DMS53 (cell line): ENCODE results near the gene IGF2BP1.
"Not testable (repeated sequence)": the region's sequence is repeated elsewhere in the genome, so short reads cannot be mapped to it uniquely, and the experiment has no call there.

Experiments used
- DNase-seq: peaks from one replicate; lab custom pipeline; 2025; lab: John Stamatoyannopoulos, UW

Gene IGF2BP1

DNA sequence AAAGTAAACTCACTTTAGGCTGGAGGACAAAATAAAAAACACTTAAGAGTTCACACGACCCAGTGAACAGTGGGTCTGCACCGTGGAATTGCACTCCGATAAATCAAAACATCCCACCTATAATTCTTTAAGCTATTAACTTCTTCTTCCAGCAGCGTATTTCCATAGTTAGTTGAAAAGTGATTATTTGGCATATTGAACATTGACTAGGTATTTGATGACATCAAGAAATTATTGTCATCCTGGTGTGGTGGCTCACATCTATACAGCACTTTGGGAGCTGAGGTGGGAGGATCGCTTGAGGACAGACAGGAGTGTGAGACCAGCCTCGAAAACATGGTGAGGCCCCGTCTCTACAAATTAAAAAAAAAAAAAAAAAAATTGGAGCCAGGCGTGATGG, 23.4 kb downstream of the IGF2BP1 start:
- DNase-seq = no peak

DNA sequence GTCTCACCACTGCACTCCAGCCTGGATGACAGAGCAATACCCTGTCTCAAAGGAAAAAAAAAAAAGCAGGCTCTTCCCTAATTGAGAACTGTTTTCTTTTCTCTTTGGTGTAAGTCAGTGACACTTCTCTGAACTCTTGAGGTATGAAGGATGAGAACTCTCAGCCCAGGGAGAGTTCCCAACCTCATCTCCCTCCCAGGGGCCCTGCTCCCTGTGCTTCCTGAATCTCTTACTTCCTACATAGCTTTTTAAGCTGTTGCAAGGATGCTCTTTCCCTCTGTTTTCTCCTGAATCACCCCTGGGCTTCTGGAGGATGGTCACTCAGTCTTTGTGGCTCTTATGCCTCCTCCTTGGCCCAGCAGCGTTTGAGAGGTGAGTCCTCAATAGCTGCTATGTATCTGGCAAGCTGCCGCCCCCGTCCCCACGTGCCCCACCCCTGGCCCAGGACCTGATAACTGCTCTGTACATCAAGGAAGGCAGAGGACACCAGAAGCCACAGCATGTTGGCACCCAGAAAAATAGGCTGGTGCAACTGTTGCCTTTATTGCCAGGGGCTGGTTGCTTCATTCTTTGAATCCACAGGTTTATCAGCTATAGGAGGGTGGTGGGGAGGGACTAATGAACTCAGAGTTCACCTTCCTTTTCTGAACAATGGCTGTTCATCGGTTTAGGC, 24.0 kb downstream of the IGF2BP1 start:
- DNase-seq = no peak

DNA sequence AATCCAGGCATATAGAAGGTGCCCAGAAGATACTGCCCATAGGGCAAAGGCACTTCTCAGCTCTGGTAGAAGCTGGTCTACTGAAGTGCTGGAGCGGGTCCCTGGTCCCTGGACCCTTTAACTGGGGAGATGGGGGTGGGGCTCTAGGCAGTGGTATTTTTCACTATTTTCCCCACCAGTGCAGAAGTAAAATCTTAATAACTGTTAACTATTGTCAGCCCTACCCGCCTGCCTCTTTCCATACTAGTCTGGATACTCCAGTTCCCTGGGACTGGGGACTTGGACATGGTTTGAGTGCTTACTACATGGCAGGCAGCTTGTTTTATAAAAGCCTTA, 24.6 kb downstream of the IGF2BP1 start:
- DNase-seq = no peak

DNA sequence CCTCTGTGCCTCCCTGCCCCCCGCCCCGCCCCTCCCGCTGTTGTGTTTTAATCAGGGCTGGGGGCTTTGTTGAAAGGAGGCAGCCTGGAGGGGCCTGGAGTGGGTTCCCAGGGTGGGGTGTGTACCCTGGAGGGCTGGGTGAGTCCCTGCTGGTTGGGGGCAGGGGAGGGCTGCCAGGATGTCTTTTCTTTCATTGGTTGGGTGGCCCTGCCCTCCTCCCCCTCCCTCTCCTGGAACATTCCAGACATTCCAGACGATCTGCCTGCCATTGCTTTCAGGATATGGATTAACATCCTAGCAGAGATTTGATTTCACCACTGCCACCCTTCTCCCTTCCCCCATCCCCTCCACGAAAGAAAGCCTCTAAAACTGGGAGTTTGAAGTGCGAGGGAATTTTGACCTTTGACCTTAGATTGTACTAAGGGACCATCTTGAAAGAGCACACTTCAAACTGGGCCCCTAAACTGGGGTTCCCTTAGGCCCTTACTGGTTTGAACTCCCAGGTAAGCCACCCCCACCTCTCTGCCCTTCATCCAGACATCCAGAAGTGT, 25.3 kb downstream of the IGF2BP1 start:
- DNase-seq = no peak

DNA sequence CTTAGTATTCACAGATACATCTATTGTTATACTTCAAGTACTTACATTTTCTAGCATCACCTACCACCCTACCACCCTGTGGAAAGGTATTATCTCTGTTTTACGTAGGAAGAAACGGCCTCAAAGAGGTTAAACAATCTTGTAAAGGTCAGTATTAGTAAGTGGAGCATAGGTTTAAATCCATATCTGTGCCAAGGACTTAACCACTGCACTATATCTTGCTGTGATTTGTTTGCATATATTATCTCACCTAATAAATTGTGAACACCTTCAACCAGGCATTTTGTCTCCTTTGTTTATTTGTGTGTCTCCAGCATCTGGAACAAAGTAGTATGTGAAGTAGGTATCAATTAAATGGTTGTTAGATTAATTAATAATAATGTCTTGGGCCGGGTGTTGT, 27.3 kb downstream of the IGF2BP1 start:
- no peak for DNase-seq

DNA sequence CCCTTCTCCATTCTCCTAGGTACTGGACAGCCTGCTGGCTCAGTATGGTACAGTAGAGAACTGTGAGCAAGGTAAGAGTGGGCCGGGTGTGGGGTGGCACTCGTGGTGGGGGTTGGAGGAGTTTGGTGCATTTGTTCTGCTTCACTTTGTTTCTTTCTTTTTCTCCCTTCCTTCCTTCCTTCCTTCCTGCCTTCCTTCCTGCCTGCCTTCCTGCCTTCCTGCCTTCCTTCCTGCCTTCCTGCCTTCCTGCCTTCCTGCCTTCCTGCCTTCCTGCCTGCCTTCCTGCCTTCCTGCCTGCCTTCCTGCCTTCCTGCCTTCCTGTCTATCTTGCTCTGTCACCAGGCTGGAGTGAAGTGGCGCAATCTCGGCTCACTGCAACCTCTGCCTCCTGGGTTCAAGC, 29.3 kb downstream of the IGF2BP1 start:
- not testable (repeated sequence) for DNase-seq

DNA sequence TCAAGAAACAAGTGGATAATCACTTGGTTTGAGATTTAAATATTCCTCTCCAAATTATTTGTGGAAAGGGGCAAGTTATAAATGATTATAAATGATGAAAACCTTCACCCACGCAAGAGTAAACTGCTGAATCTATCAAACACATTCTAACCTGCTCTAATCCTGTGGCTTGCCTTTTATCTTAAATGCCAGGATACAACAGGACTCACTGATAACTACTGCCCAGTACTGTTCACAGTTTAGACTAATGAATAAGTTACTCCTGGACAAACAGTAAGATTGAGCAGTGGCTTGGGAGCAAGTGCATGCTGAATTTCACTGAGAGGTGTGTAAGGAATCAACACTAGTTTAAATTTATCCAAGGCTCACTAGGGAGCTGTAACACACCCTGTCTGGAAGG, 31.1 kb downstream of the IGF2BP1 start:
- DNase-seq = no peak

DNA sequence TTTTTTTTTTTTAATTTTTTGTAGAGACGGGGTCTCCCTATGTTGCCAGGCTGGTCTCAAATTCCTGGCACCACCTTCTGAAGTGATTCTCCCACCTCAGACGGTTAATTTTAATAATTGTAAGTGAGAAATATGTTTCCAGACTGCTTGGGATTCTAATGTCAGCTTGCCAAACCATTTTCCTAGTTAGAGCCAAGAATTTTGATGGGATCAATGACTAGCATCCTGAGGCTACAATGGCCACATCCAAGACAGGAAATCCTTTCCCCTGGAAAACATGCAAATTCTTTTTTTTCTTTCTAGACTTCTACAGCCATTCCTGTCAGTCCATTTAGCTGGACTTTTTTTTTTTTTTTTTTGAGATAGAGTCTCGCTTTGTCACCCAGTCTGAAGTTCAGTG, 32.6 kb downstream of the IGF2BP1 start:
- no peak for DNase-seq

DNA sequence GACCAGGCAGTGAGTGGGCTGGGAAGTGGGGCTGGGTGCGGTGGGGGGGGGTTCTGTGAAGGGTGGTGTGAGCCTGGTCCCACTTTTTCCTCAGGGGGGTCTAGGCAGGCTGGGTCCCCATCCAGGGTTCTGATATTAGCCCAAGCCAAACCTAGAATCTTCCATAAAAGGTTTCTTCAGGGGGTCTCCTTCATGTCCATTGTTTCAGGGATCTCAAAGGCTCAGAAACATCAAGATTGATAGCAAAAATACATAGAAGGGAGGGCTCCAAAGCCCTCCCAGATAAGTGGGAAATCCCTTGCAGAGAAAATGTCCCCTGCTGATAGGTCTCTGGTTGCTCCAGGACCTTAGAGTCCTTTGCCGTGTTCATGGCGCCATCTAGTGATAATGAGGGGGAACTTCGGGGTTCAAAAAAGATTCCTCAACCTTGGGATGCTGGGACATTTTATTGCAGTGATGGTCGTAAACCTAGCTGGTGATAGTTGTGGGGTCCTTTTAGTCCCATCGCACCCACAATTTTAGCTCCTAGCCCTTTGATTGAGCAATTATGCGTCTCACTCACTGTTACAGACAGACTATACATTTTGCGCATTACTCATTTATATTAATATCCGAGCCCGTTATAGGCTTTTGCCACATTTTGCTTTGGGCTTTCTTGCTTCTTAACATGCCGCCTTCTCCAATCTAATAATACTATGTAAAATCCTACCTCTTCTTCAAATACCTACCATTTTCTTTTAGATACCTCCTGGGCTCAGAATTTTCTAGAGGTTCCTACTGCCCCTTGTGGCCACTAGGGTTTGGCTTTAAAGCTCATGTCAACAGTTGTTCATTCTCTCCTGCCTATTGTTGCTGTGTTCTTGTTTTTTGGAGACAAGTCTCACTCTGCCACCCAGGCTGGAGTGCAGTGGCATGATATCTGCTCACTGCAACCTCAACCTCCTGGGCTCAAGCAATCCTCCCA, 35.1 kb downstream of the IGF2BP1 start:
- peak; percentile 78 for DNase-seq

DNA sequence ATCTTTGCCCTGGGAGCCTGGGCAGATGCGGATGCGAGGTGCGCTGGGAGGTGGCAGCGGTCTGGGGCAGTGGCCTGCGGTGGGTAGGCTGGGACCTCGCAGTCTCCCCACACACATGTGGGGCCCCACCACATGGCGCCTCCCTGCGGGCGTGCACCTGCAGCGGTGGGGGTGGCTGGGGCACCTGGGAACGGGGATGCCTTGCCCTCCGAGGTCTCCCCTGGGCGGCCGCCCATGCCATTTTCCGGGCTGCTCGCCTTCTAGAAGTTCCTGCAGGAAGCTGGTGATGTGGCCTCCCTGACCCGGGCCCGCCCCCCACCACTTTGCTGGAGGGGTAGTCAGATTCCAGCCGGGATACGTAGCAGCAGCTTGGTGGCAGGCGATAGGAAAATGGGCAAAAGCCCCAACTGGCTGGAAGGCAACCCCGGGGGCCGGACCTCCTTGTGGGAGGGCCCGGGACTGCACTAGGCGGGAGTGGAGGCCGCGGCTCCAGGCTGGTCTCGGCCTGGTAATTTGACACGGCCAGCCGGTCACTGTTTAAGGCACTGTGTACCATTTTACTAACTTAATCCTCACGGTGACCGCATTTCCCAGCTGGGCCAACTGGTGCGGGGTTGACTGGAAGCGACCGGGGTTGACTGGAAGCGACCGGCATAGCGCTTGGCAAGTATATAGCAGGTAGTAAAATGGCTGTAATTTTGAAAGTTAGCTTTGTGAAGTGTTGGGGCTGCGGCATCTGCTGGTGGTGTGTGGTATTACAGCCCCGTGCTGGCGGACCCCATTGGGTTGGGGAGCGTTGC, 38.5 kb downstream of the IGF2BP1 start:
- peak; percentile 68 for DNase-seq

DNA sequence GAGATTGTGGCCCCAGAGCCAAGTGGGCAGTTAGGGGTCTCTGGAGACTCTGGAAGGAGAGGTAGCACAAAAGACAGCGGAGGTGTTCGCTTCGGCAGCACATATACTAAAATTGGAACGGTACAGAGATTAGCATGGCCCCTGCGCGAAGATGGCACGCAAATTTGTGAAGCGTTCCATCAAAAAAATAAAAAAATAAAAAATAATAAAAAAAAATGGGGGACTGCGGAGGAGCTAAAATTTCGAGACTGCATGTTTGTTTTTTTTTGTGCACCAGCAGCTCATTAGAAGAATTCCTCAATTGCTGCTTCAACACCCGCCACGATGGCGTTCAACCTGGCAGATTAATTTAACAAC, 39.1 kb downstream of the IGF2BP1 start:
- no peak for DNase-seq

DNA sequence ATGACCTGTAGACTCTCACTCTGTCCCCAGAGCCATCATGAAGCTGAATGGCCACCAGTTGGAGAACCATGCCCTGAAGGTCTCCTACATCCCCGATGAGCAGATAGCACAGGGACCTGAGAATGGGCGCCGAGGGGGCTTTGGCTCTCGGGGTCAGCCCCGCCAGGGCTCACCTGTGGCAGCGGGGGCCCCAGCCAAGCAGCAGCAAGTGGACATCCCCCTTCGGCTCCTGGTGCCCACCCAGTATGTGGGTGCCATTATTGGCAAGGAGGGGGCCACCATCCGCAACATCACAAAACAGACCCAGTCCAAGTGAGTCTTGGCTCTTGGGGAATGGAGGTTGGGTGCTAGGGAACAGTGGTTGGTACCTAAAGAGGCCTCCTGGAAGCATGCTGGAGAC, 41.0 kb downstream of the IGF2BP1 start:
- DNase-seq = no peak

DNA sequence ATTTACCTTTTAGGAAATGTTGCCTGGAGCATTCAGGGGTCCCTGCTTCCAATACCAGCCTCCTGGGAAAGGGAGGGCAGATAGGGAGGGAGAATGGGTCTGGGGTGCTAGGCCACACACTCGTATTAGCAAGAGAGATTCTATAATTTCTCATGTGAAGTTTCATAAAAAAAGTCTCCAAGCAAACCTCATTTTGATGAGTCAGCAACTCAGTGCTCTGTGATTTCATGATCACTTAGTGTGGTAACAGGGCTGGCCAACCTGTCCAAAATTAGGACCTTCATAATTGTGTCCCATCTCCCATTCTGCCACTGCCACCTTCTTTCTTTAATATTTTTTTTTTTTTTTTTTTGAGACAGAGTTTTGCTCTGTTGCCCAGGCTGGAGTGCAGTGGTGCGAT, 41.4 kb downstream of the IGF2BP1 start:
- no peak for DNase-seq

DNA sequence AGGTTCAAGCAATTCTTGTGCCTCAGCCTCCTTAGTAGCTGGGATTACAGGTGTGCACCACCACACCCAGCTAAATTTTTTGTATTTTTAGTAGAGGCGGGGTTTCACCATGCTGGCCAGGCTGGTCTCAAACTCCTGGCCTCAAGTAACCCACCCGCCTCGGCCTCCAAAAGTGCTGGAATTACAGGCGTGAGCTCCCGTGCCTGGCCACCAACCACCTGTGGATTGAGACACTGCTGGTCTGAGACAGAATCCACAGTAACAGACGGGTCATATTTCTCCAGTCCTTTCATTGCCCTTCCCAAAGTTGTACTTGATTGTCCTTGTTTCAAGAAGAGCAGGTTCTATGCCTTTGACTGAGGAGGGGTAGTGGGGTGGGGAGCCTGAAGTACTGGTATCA, 42.3 kb downstream of the IGF2BP1 start:
- not testable (repeated sequence) for DNase-seq

DNA sequence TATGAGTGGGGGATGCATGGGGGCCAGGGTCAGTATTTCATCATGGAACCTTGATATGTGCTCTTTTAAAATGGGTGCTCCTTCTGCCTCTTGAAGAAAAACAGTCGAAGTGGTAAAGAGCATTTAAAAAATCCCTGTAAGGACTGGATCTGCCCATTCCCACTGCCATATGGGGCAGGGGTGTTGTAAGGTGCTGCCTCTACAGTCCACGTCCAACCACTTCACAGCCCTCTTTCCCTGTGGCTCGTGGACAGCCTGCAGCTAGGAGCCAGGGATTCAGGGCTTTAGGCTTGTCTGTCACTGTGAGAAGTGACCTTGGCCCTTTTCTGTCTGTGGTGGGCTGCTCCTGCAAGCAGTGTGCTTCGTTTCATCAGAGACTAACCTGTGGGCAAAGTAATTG, 44.3 kb downstream of the IGF2BP1 start:
- no peak for DNase-seq

DNA sequence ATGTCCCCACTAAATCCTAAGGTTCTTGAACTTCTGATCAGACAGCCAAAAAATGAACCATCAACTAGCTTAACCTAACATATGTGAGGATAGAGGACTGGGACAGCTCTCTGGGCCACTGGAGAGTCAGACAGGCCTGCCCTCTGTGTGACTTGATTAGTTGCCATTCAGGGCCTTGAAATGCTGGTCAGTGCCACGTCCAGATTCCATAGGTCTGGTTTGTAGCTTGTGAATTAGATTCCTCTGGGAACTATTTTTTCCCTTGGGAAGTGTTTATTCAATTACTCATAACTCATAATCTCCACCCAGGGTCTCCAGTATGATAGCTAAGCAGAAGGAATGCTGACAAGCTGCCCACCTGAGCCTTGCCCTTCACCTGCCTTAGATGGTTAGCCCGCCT, 48.2 kb downstream of the IGF2BP1 start:
- no peak for DNase-seq

DNA sequence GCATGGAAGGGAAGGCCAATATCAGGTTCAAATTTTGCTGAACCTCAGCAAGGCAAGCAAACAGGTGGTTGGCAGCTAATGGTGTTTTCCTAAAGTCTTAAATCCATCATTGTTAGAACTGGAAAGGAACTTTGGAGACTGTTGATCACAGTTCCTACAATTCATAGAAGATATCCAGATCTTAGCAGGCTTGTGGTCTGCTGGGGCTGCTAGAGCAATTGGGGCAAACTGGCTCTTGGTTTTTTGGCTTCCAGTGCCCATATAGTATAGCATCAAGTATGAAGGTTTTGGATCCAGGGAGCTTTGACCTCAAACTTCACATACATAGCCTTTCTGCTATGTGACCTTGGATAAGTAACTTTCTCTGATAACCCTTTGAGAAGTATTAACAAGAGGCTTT, 49.7 kb downstream of the IGF2BP1 start:
- no peak for DNase-seq

DNA sequence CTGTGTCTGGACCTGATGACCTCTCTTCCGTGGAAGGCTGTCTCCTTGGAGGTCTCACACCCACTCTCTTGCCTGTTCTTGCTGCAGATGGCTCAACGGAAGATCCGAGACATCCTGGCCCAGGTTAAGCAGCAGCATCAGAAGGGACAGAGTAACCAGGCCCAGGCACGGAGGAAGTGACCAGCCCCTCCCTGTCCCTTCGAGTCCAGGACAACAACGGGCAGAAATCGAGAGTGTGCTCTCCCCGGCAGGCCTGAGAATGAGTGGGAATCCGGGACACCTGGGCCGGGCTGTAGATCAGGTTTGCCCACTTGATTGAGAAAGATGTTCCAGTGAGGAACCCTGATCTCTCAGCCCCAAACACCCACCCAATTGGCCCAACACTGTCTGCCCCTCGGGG, 52.1 kb downstream of the IGF2BP1 start:
- no peak for DNase-seq

DNA sequence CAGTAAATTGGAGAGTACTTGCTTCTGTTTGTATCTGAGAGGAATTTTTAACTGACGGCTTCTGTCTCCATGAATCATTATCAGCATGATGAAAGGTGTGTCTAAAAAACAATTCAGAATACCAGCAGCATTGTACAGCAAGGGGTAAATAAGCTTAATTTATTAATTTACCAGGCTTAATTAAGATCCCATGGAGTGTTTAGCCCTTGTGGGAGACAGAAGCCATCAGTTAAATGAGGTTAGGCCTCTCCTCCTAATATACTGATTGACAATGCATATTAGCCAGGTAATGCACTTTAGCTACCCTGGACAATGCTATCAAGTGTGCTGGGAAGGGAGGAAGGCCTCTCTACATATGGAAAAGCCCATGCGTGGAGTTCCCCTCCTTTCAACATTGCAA, 53.4 kb downstream of the IGF2BP1 start:
- DNase-seq = no peak

DNA sequence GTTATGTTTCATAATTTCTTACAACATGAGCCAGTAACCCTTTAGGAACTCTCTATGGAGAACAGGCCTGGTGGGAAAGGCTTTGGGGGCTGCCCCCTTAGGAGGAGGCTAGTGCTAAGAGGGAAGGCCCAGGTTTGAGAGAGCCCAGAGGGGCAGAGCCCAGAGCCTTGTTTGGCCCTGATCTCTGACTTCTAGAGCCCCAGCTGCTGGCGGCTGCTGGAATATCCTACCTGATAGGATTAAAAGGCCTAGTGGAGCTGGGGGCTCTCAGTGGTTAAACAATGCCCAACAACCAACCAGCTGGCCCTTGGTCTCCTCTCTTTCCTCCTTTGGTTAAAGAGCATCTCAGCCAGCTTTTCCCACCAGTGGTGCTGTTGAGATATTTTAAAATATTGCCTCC, 54.1 kb downstream of the IGF2BP1 start:
- no peak for DNase-seq

DNA sequence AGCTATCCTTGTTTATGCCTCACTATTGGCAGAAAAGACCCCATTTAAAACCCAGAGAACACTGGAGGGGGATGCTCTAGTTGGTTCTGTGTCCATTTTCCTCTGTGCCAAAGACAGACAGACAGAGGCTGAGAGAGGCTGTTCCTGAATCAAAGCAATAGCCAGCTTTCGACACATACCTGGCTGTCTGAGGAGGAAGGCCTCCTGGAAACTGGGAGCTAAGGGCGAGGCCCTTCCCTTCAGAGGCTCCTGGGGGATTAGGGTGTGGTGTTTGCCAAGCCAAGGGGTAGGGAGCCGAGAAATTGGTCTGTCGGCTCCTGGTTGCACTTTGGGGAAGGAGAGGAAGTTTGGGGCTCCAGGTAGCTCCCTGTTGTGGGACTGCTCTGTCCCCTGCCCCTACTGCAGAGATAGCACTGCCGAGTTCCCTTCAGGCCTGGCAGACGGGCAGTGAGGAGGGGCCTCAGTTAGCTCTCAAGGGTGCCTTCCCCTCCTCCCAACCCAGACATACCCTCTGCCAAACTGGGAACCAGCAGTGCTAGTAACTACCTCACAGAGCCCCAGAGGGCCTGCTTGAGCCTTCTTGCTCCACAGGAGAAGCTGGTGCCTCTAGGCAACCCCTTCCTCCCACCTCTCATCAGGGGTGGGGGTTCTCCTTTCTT, 56.1 kb downstream of the IGF2BP1 start:
- no peak for DNase-seq
